OCI-M2 (cell line): ENCODE measurements around the gene PDLIM4.

ENCODE experiments used
- DNase-seq: peaks from one replicate; lab custom pipeline; 2025; ENCODE audit not compliant: unreplicated experiment; lab: John Stamatoyannopoulos, UW

Gene PDLIM4

GRCh38 chr5:132251220-132251725, 6.2 kb upstream of the PDLIM4 start:
- no peak for DNase-seq

- DNase-seq: no peak
Observed at GRCh38 chr5:132253008-132253441, 4.5 kb upstream of the PDLIM4 start.

GRCh38 chr5:132253452-132254320, 3.8 kb upstream of the PDLIM4 start:
- no peak for DNase-seq

GRCh38 chr5:132254321-132254977, 3.0 kb upstream of the PDLIM4 start:
- no peak for DNase-seq

DNA sequence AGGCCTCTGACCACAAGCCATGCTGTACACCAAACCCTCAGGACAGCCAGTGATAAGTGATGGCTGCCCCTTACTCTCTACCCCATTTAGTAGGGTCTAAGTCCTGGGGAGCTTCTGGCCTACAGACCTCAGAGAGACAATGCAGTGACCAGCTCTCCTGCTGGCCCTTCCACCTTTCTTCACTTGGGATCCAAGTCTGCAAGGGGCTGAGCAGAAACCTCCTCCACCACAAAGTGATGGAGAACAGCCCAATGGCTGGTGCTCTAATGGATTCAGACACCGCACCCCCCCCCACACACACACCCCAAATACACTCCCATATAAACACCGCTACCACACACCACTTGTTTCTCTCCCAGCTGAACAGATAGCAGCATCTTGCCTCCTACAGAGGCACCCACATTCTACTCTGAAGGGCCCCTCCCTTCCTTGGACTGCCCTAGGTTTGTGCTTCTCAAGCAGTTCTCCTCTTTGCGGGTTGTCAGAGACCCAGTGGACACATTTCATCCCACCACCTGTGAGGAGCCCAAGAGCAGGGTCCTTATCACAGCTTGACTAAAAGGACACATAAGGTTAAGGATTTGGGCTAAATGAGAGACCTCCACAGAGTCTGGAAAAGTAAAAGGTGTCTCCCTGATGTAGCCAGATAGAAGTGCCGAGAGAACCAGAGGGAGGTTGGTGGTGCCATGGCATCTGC, 1.3 kb upstream of the PDLIM4 start:
- no peak for DNase-seq

- no peak for DNase-seq
Observed at GRCh38 chr5:132256783-132257130, 739 bp upstream of the PDLIM4 start.

- no peak for DNase-seq
Observed at GRCh38 chr5:132258102-132259068, 889 bp downstream of the PDLIM4 start.

DNA sequence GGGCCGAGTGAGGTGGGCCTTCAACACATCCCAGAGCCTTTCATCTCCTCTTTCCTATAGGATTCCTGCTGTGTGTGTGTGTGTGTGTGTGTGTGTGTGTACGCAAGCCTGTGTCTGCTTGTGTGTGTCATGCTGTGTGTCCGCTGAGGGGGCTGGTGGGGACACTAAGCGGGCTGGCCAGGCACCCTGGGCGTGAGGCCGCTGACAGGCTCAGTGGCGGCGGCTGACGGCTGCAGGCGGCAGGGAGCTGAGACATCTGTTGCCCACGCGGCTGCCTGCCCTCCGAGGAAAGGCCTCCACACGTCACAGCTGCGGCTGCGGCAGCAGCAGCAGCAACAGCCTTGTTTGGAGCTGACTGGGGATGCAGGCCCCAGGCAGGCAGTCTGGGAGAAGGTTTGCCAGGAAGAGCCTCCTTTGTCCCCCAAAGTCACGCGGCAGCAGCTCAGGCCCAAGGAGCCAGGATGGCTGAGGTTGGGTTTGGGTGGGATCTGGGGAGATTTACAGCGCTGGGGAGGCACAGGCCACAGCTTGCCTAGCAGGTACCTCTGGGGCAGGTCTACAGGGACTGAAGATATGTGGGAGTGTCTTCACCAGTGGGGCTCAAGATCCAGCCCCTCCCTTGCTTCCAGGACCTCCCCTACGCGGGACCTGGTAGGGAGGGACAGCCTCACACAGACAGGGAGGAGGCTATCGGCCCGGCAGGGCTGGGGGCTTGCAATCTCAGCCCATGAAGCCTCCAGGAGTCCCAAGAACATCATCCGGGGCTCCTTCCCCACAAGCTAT, 1.8 kb downstream of the PDLIM4 start:
- no peak for DNase-seq

GRCh38 chr5:132260051-132260450, 2.6 kb downstream of the PDLIM4 start:
- no peak for DNase-seq

DNA sequence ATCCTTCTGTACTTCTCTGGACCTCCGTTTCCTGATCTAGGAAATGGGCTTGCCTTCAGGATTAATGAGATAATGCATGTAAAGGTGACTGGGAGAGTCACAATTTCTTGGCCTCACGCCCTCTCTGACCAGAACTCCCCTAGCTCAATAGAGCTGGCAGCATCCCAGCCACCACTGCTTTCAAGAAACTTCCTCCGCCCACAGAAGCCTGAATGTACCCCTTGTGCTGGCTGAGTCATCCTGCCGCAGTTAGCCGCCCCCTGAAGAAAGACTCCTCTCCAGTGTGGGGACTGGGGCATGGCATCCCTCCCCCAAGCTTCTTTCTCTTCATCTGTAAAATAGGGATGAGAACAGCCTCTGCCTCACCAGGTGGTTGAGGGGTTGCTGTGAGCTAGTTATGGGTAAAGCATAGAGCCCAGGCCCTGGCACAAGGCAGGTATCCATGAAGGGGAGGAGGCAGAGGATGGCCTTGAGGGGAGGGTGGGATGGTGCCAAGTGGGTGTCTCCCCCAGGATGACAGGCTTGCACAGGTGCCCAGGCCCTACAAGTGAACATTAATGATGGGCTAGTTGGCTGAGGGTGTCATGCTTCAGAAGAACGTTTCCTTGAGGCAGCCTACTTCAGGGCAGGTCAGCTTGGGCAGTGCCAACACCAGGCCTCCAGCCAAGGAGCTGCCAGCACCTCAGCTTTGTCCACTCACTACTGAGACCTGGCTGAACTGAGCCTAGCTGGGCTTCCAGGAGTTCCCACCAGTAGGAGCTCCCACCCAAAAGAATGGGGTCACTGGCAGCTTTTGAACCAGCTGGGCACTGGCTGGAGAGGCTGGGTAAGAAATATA, 3.4 kb downstream of the PDLIM4 start:
- no peak for DNase-seq

- DNase-seq: no peak
Observed at GRCh38 chr5:132261881-132262845, 4.7 kb downstream of the PDLIM4 start.

- DNase-seq: no peak
Observed at GRCh38 chr5:132262882-132263547, 5.5 kb downstream of the PDLIM4 start.

DNA sequence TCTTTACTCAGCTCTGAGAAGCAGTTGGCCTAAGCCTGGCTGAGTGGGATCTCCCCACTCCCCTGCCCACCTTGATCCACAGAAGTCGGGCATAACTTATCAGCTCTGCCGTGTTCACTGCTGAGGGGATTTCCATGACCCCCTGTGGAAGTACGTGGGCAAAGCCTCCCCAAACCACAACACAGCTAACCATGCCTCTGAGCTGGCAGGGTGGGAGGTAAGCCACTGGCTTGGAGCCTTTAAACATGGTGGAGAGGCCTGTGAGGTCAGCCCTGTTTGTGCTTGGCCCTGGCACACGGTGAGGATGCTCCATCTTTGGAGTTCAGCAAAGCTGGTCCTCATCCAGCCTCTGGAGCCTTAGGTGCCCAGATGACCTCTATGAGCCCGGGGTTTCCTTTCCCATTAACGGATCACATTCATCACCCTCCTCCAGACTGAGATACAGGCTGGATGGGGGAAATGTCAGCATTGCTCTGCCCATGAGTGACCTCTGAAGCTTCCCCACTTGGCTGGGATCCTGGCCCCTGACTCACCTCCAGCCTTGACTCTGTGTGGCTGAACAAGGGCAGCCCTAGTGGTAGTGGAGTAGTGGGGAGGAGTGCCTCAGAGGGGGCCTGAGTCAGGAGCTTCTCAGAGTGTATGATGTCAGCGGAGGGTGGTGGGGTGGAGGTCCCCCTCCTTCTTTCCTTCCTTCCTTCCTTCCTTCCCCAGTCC, 6.2 kb downstream of the PDLIM4 start:
- DNase-seq: no peak

DNA sequence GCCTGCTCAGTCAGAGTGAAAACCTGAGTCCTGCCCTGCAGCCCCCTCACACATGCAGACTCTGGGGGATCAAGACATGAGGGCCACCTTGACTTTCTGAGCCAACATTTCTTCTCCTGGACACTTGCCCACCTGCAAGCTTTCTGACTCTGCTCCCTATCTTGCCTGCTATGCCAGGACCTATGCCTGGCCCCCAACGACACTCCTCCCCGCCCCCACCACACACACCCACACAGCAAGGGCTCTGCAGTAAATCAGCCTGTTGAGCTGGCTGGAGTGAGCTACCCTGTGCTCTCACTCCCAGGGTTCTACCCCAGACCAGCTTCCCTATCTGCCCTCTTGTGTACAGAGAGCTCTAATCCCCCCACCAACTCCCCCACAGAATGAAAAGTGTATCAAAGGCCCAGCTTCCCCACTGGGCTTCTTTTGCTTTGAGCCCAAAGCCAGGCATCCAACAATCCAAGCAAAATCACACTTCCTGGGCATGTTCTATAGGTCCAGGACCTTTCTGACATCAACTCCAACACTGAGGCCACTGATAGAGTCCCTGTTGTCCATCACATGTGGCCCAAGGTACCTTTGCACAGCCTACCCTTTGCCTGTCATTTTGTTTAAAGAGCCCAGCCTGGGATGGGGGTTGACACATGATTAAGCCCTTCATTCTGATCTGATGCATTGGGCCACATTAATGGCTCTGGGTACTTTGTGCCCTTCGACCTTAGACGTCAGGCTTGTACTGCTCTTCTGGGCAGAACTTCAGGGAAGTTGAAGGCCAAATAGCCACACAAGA, 7.2 kb downstream of the PDLIM4 start:
- no peak for DNase-seq

- no peak for DNase-seq
Observed at GRCh38 chr5:132265336-132266030, 8.0 kb downstream of the PDLIM4 start.
